Measurements from ENCODE around the gene EFNA5. TPM values are rescaled to one million over a fixed set of nuclear protein-coding genes. Genes with fewer than 3 reads are reported as not detected.

Gene EFNA5
- polyA plus RNA-seq, 1 of the 3 experiments (the other 2 are of a cell fraction), result 0.81 TPM

- H3K9ac ChIP-seq, result no peak overlapping the region
- H3K27ac ChIP-seq (ENCODE audit: low read depth in 2 of 2, low read length in 1 of 2), result peak overlapping the region; percentile 6 to 65; a peak in 2 of 4 replicates
- H2AFZ ChIP-seq (ENCODE audit: low read depth), result 0 out of 2 replicates have a peak overlapping the region, but pooled peaks have one; percentile 41
- H3K9me2 ChIP-seq, result no peaks in the 10 kb centered on the region
- H3K4me3 ChIP-seq (ENCODE audit: low read depth in 2 of 2, low read length in 1 of 2), result no peak overlapping the region; a peak in 1 of 4 replicates
- H3K4me1 ChIP-seq (ENCODE audit: control insufficient read depth in 1 of 2, insufficient read depth in 2 of 2, low read depth in 1 of 2, low read length in 1 of 2), result peaks cover 12 to 32% of the 10 kb centered on the region in 2 experiments; a peak in 3 of 4 replicates
- no peaks in the 10 kb centered on the region for H3K27me3 ChIP-seq (ENCODE audit: insufficient read depth)
- ChIA-PET POLR2A (interaction anchor here (0.9 to 2.0 kb wide), 3 partner anchors 21 to 116 kb away, joined by 3 to 10 read pairs (median 3); no protein-coding TSS in a partner anchor), CTCF (interaction anchor here (1.0 to 2.3 kb wide), 2 partner anchors 16 to 35 kb away, joined by 3 to 9 read pairs; no protein-coding TSS in a partner anchor)
- WGBS (ENCODE audit: low lambda C conversion rate), result 72% methylated on average over 4 of the region's 4 CpGs
- no peaks in the 10 kb centered on the region for H4K20me1 ChIP-seq (ENCODE audit: insufficient read depth)
- no peaks in the 10 kb centered on the region for H3K79me2 ChIP-seq (ENCODE audit: insufficient read depth)
- H3K9me3 ChIP-seq, result no peaks in the 10 kb centered on the region
- DNase-seq, result no peak
- peaks cover 9% of the 10 kb centered on the region for H3F3A ChIP-seq (replicated peaks; ENCODE audit: insufficient read depth)
- H3K4me2 ChIP-seq, result peak overlapping the region; percentile 47
- no peaks in the 10 kb centered on the region for H3K36me3 ChIP-seq (replicated peaks in 1 of 2; ENCODE audit: control insufficient read depth in 1 of 2, insufficient read depth in 2 of 2, low read length in 1 of 2)
- TF ChIP-seq RXRA (IDR thresholded peaks at IDR 0.05; ENCODE audit: borderline replicate concordance, low read depth) (no peak), FOXM1 (IDR thresholded peaks at IDR 0.05; ENCODE audit: low read depth) (peak; percentile 51; the same call in 1 of the 2 replicates), IRF3 (IDR thresholded peaks at IDR 0.05; ENCODE audit: low read depth, low read length) (no peak), POLR2AphosphoS5 (IDR thresholded peaks at IDR 0.05; ENCODE audit: low read depth, low read length) (no peak; the same call in 1 of the 2 replicates), NFIC (IDR thresholded peaks at IDR 0.05; ENCODE audit: borderline replicate concordance) (peak; percentile 23; the same call in 1 of the 2 replicates), MEF2A (IDR thresholded peaks at IDR 0.05; ENCODE audit: borderline replicate concordance, low read depth) (no peak), ELF1 (IDR thresholded peaks at IDR 0.05) (no peak), REST (IDR thresholded peaks at IDR 0.05; ENCODE audit: low read depth, low read length) (no peak), USF2 (IDR thresholded peaks at IDR 0.05; ENCODE audit: borderline replicate concordance, low read depth, low read length) (no peak), TEAD4 (IDR thresholded peaks at IDR 0.05; ENCODE audit: borderline replicate concordance, insufficient read depth) (peak; percentile 72; the same call in 1 of the 2 replicates), ZBTB33 (IDR thresholded peaks at IDR 0.05; ENCODE audit: borderline replicate concordance, low read depth) (no peak), SIN3A (IDR thresholded peaks at IDR 0.05; ENCODE audit: borderline replicate concordance, low read depth, low read length) (no peak), USF1 (IDR thresholded peaks at IDR 0.05; ENCODE audit: borderline replicate concordance, low read depth) (no peak), RCOR1 (IDR thresholded peaks at IDR 0.05; ENCODE audit: low read length) (no peak), SMC3 (IDR thresholded peaks at IDR 0.05; ENCODE audit: low read depth, low read length) (no peak), MAX (IDR thresholded peaks at IDR 0.05; ENCODE audit: low read depth) (no peak), YY1 (IDR thresholded peaks at IDR 0.05; ENCODE audit: low read depth) (no peak), MXI1 (IDR thresholded peaks at IDR 0.05; ENCODE audit: low read depth, low read length) (no peak), TAF1 (IDR thresholded peaks at IDR 0.05; ENCODE audit: borderline replicate concordance, low read depth, low read length) (no peak), EP300 (IDR thresholded peaks at IDR 0.05; ENCODE audit: borderline replicate concordance in 1 of 2, low read depth in 1 of 2, low read length in 1 of 2) (peak in 1 of 2 experiments; percentile 76; a peak in 1 of 4 replicates), NRF1 (IDR thresholded peaks at IDR 0.05; ENCODE audit: low read depth, low read length) (no peak), GATA2 (CRISPR knock-in tag; IDR thresholded peaks at IDR 0.05) (no peak), RFX5 (IDR thresholded peaks at IDR 0.05; ENCODE audit: low read length) (no peak), RAD21 (IDR thresholded peaks at IDR 0.05; ENCODE audit: low read length) (no peak), JUND (IDR thresholded peaks at IDR 0.05) (peak; percentile 77)
These were observed 115.2 kb downstream of the EFNA5 start for GRCh38 chr5:107555425-107556090.

Measured in SK-N-SH (cell line).